Keratinocyte (primary cell): ENCODE results near the gene PLCL2. TPM values are rescaled to one million over a fixed set of nuclear protein-coding genes. Genes with fewer than 3 reads are reported as not detected.

ENCODE experiments used
- DNase-seq: peaks from one replicate; pipeline ENCODE4 v3.0.0-alpha.2; 2011; ENCODE audit warnings: low read depth, missing footprints, low spot score
- FAIRE-seq: peaks from 2 replicates; lab custom pipeline; 2011; peaks lifted over from hg19 to GRCh38; lab: Jason Lieb, UNC
- H2AFZ ChIP-seq: 2 replicates; pipeline ENCODE4 v1.6.0; 2012; ENCODE audit warnings: low read length, control low read depth, inconsistent platforms; ENCODE audit not compliant: control insufficient read depth
- H3K27ac ChIP-seq: 2 replicates; pipeline ENCODE4 v1.5.1; 2011; ENCODE audit warnings: low read length; ENCODE audit not compliant: control insufficient read depth, insufficient read depth
- H3K27me3 ChIP-seq: 3 replicates; pipeline ENCODE4 v1.6.0; 2011; ENCODE audit warnings: low read length; ENCODE audit not compliant: control insufficient read depth, insufficient read depth; ENCODE audit errors: extremely low read depth
- H3K36me3 ChIP-seq, 2 experiments: 2 replicates in 1 of 2; 3 replicates in 1 of 2; pipeline ENCODE4 v1.5.1; 2011; ENCODE audit warnings: low read length in 2 of 2, mild to moderate bottlenecking in 1 of 2; ENCODE audit not compliant: control insufficient read depth in 2 of 2, insufficient read depth in 2 of 2; ENCODE audit errors: extremely low read depth in 1 of 2
- H3K4me1 ChIP-seq: 3 replicates; pipeline ENCODE4 v1.5.1; 2011; ENCODE audit warnings: low read length; ENCODE audit not compliant: control insufficient read depth, insufficient read depth; ENCODE audit errors: extremely low read depth
- H3K4me2 ChIP-seq: 3 replicates; pipeline ENCODE4 v1.6.0; 2011; ENCODE audit warnings: low read depth, low read length; ENCODE audit not compliant: control insufficient read depth, insufficient read depth; ENCODE audit errors: extremely low read depth
- H3K4me3 ChIP-seq, 3 experiments: fragments of 200-600 bp in 1 of 3; sonication (generic) in 1 of 3; 2 replicates in 2 of 3; 3 replicates in 1 of 3; pipeline ENCODE4 v1.5.1; 2011 to 2016; ENCODE audit warnings: low read length in 3 of 3, mild to moderate bottlenecking in 3 of 3, control low read depth in 2 of 3, inconsistent platforms in 1 of 3, low read depth in 1 of 3, mixed read lengths in 1 of 3, mixed run types in 1 of 3, moderate library complexity in 1 of 3; ENCODE audit not compliant: control insufficient read depth in 2 of 3, insufficient read depth in 2 of 3; ENCODE audit errors: extremely low read depth in 1 of 3
- H3K79me2 ChIP-seq: 2 replicates; pipeline ENCODE4 v1.6.0; 2012; ENCODE audit warnings: low read length; ENCODE audit not compliant: control insufficient read depth, insufficient read depth
- H3K9ac ChIP-seq: 3 replicates; pipeline ENCODE4 v1.6.0; 2011; ENCODE audit warnings: low read length; ENCODE audit not compliant: control insufficient read depth, insufficient read depth; ENCODE audit errors: extremely low read depth
- H3K9me1 ChIP-seq: 3 replicates; pipeline ENCODE4 v1.6.0; 2011; ENCODE audit warnings: low read length; ENCODE audit not compliant: control insufficient read depth, insufficient read depth; ENCODE audit errors: extremely low read depth
- H3K9me3 ChIP-seq: 2 replicates; pipeline ENCODE4 v1.5.1; 2012; ENCODE audit warnings: low read depth, low read length; ENCODE audit not compliant: control insufficient read depth
- H4K20me1 ChIP-seq: 3 replicates; pipeline ENCODE4 v1.6.0; 2011; ENCODE audit warnings: low read length; ENCODE audit not compliant: control insufficient read depth, insufficient read depth; ENCODE audit errors: extremely low read depth
- CTCF ChIP-seq, 3 experiments: IDR thresholded peaks in 1 of 3; conservative IDR thresholded peaks in 1 of 3; optimal IDR thresholded peaks in 1 of 3; 2 replicates in 2 of 3; 3 replicates in 1 of 3; pipeline versions ENCODE3 to v1.5.1; 2011; ENCODE audit warnings: low read length in 3 of 3, mild to moderate bottlenecking in 3 of 3, moderate library complexity in 2 of 3, control low read depth in 1 of 3, inconsistent platforms in 1 of 3; ENCODE audit not compliant: insufficient read depth in 2 of 3; ENCODE audit errors: extremely low read depth in 1 of 3
- EZH2 ChIP-seq: IDR thresholded peaks from one replicate; pipeline ENCODE4 v1.6.1; 2012; ENCODE audit warnings: inconsistent platforms, mild to moderate bottlenecking, low read length, moderate library complexity
- dilution Hi-C: fragments of 300-500 bp; cut with MboI; formaldehyde crosslinking; loops from one replicate; pipeline ENCODE4 v1.7.0; 2020; ENCODE audit warnings: low sequenced_read_pairs; ENCODE audit not compliant: extremely low pct_ligation_motif_present
- polyA plus RNA-seq, 5 experiments: library from polyadenylated mRNA; depleted of rRNA in 3 of 5; stranded (reverse) in 3 of 5; stranded (forward) in 1 of 5; unstranded in 1 of 5; fragments of >200 nt; gene quantifications; 1 replicate in 1 of 5; 2 replicates in 3 of 5; 3 replicates in 1 of 5; pipeline versions ENCODE4 v1.2.1 to v1.2.3, GENCODE V29; 2011 to 2012; ENCODE audit warnings: missing spikeins in 2 of 5, low read depth in 1 of 5, low replicate concordance in 1 of 5

PLCL2 gene
- polyA plus RNA-seq, 1 donor (not counting 4 experiments of a cell fraction or from before 2014, with no cell fraction given): 0.20 TPM

GRCh38 chr3:16844791-16845190 is 40.0 kb upstream of the PLCL2 start:
- TF ChIP-seq CTCF (optimal IDR thresholded peaks at IDR 0.05 in 1 of 3, IDR thresholded peaks at IDR 0.05 in 1 of 3, conservative IDR thresholded peaks at IDR 0.05 in 1 of 3; ENCODE audit: extremely low read depth in 1 of 3, insufficient read depth in 2 of 3, low read length in 3 of 3) (no peak), EZH2 (no peak)
- DNase-seq (no peak), FAIRE-seq (no peak)
- no peak overlapping the region for H3K4me2 ChIP-seq
- H3K79me2 ChIP-seq: no peaks in the 10 kb centered on the region
- no peaks in the 10 kb centered on the region for H4K20me1 ChIP-seq
- no peaks in the 10 kb centered on the region for H3K36me3 ChIP-seq
- no peaks in the 10 kb centered on the region for H3K9me1 ChIP-seq
- H3K9ac ChIP-seq: no peak overlapping the region
- H3K27me3 ChIP-seq: no peaks in the 10 kb centered on the region
- no peaks in the 10 kb centered on the region for H3K4me1 ChIP-seq
- H3K4me3 ChIP-seq: no peak overlapping the region
- dilution Hi-C loops: no loop called here
- H3K27ac ChIP-seq: no peak overlapping the region
- no peak overlapping the region for H2AFZ ChIP-seq
- no peaks in the 10 kb centered on the region for H3K9me3 ChIP-seq

GRCh38 chr3:16846373-16847080 is 38.2 kb upstream of the PLCL2 start:
- FAIRE-seq (no peak), DNase-seq (no peak)
- no peak for TF ChIP-seq EZH2
- no peak for TF ChIP-seq CTCF (optimal IDR thresholded peaks at IDR 0.05 in 1 of 3, IDR thresholded peaks at IDR 0.05 in 1 of 3, conservative IDR thresholded peaks at IDR 0.05 in 1 of 3; ENCODE audit: extremely low read depth in 1 of 3, insufficient read depth in 2 of 3, low read length in 3 of 3)
- H3K4me2 ChIP-seq: no peak overlapping the region
- H3K9ac ChIP-seq: no peak overlapping the region
- H3K9me1 ChIP-seq: no peaks in the 10 kb centered on the region
- no peak overlapping the region for H2AFZ ChIP-seq
- H3K79me2 ChIP-seq: no peaks in the 10 kb centered on the region
- no peaks in the 10 kb centered on the region for H3K4me1 ChIP-seq
- H3K9me3 ChIP-seq: no peaks in the 10 kb centered on the region
- H3K27ac ChIP-seq: no peak overlapping the region
- H3K27me3 ChIP-seq: no peaks in the 10 kb centered on the region
- H4K20me1 ChIP-seq: no peaks in the 10 kb centered on the region
- dilution Hi-C loops: no loop called here
- H3K36me3 ChIP-seq: no peaks in the 10 kb centered on the region
- no peak overlapping the region for H3K4me3 ChIP-seq
